ENCODE results near the gene LYZ. TPM values are rescaled to one million over a fixed set of nuclear protein-coding genes. Genes with fewer than 3 reads are reported as not detected.
"Not testable (repeated sequence)": the region's sequence is repeated elsewhere in the genome, so short reads cannot be mapped to it uniquely, and the experiment has no call there.

The LYZ gene
- total RNA-seq, result 10 to 100 TPM in 3 of 4 donors, 1 to 10 TPM in 1; 7.6 to 74.3 (median 32.6) TPM

GRCh38 chr12:69348162-69348938 is at the start of gene LYZ:
TSS of gene LYZ (plus strand) at chr12:69348381. CDS start at chr12:69348409, 28 bp downstream.
- WGBS, 2 donors (ENCODE audit: low coverage in 1 of 2), result 60 to 66% methylated on average over 3 of the region's 4 CpGs
- no peaks in the 10 kb centered on the region for H3K36me3 ChIP-seq
- no peaks in the 10 kb centered on the region for H3K9me3 ChIP-seq
- ATAC-seq, result no peak
- peaks cover 8% of the 10 kb centered on the region for H3K27me3 ChIP-seq
- H3K4me3 ChIP-seq, result peak within 1 kb of the TSS in 1 of 2 donors; percentile 9
- TF ChIP-seq CTCF (IDR thresholded peaks at IDR 0.05), result no peak
- TF ChIP-seq POLR2AphosphoS5 (IDR thresholded peaks at IDR 0.05), result no peak
- TF ChIP-seq POLR2A (IDR thresholded peaks at IDR 0.05), result no peak
- no peak for TF ChIP-seq EP300 (IDR thresholded peaks at IDR 0.05)
- H3K27ac ChIP-seq, result no peak within 1 kb of the TSS
- H3K4me1 ChIP-seq, result no peaks in the 10 kb centered on the region

- peaks cover 5% of the 10 kb centered on the region for H3K27me3 ChIP-seq
- WGBS, 2 donors (ENCODE audit: low coverage in 1 of 2), result 83 to 90% methylated on average over 2 of the region's 2 CpGs
- H3K9me3 ChIP-seq, result peaks cover 0 to 2% (median 0%) of the 10 kb centered on the region in 3 donors
- no peaks in the 10 kb centered on the region for H3K4me1 ChIP-seq
- TF ChIP-seq POLR2AphosphoS5 (IDR thresholded peaks at IDR 0.05) (no peak), EP300 (IDR thresholded peaks at IDR 0.05) (no peak), POLR2A (IDR thresholded peaks at IDR 0.05) (no peak), CTCF (IDR thresholded peaks at IDR 0.05) (no peak)
- no peak for ATAC-seq
- no peak overlapping the region for H3K27ac ChIP-seq
- H3K4me3 ChIP-seq, result no peak overlapping the region
- no peaks in the 10 kb centered on the region for H3K36me3 ChIP-seq
Measured at GRCh38 chr12:69298947-69299346, 49.2 kb upstream of the LYZ start.

- ATAC-seq, result no peak
- Histone ChIP-seq H3K9me3 (peaks cover 0 to 10% (median 0%) of the 10 kb centered on the region in 3 donors), H3K4me3 (no peak overlapping the region), H3K27me3 (no peaks in the 10 kb centered on the region), H3K27ac (no peak overlapping the region), H3K4me1 (no peaks in the 10 kb centered on the region), H3K36me3 (no peaks in the 10 kb centered on the region)
- 100% methylated on average over 1 of the region's 1 CpG for WGBS, 2 donors (ENCODE audit: low coverage in 1 of 2)
- TF ChIP-seq POLR2AphosphoS5 (IDR thresholded peaks at IDR 0.05), result no peak
- no peak for TF ChIP-seq EP300 (IDR thresholded peaks at IDR 0.05)
- no peak for TF ChIP-seq POLR2A (IDR thresholded peaks at IDR 0.05)
Measured at GRCh38 chr12:69304284-69304683, 43.9 kb upstream of the LYZ start.

- TF ChIP-seq POLR2AphosphoS5 (IDR thresholded peaks at IDR 0.05) (no peak), EP300 (IDR thresholded peaks at IDR 0.05) (no peak), CTCF (IDR thresholded peaks at IDR 0.05) (no peak), POLR2A (IDR thresholded peaks at IDR 0.05) (no peak)
- WGBS, 2 donors (ENCODE audit: low coverage in 1 of 2), result 55 to 81% methylated on average over 3 of the region's 3 CpGs
- H3K27me3 ChIP-seq, result peaks cover 3% of the 10 kb centered on the region
- ATAC-seq, result no peak
- no peaks in the 10 kb centered on the region for H3K36me3 ChIP-seq
- H3K9me3 ChIP-seq, result peaks cover 0 to 15% (median 0%) of the 10 kb centered on the region in 3 donors
- no peak overlapping the region for H3K4me3 ChIP-seq
- no peaks in the 10 kb centered on the region for H3K4me1 ChIP-seq
- H3K27ac ChIP-seq, result no peak overlapping the region
Measured at GRCh38 chr12:69309461-69309860, 38.7 kb upstream of the LYZ start.

- 87 to 94% methylated on average over 3 of the region's 3 CpGs for WGBS, 2 donors (ENCODE audit: low coverage in 1 of 2)
- no peak for ATAC-seq
Measured at GRCh38 chr12:69313209-69313608, 35.0 kb upstream of the LYZ start.

GRCh38 chr12:69316784-69317183 is 31.4 kb upstream of the LYZ start:
- not testable (repeated sequence) for H3K27ac ChIP-seq, H3K27me3 ChIP-seq, ATAC-seq, H3K4me1 ChIP-seq, H3K4me3 ChIP-seq, H3K36me3 ChIP-seq
- H3K9me3 ChIP-seq, result peaks cover 0 to 13% (median 0%) of the 10 kb centered on the region in 3 donors

More at GRCh38 chr12:69313209-69313608, 35.0 kb upstream of the LYZ start:
- TF ChIP-seq POLR2A (IDR thresholded peaks at IDR 0.05), result no peak
- Histone ChIP-seq H3K36me3 (no peaks in the 10 kb centered on the region), H3K27ac (no peak overlapping the region), H3K4me3 (no peak overlapping the region), H3K9me3 (peaks cover 0 to 13% (median 0%) of the 10 kb centered on the region in 3 donors), H3K27me3 (peaks cover 3% of the 10 kb centered on the region), H3K4me1 (no peaks in the 10 kb centered on the region)

- not testable (repeated sequence) for H3K36me3 ChIP-seq, H3K27me3 ChIP-seq, ATAC-seq, H3K4me3 ChIP-seq, H3K27ac ChIP-seq, H3K4me1 ChIP-seq
- peaks cover 0 to 13% (median 0%) of the 10 kb centered on the region in 3 donors for H3K9me3 ChIP-seq
- 60 to 75% methylated on average over 1 to 2 of the region's 2 CpGs for WGBS, 2 donors (ENCODE audit: low coverage in 1 of 2)
Measured at GRCh38 chr12:69317233-69317632, 30.9 kb upstream of the LYZ start.
